ENCODE results near the gene ZSCAN25.

GRCh38 chr7:99666013-99666395 lies 49.3 kb downstream of the ZSCAN25 start:
- TF ChIP-seq POLR2AphosphoS5 (IDR thresholded peaks at IDR 0.05) (no peak), TAF1 (IDR thresholded peaks at IDR 0.05; ENCODE audit: low read depth) (no peak), EP300 (conservative IDR thresholded peaks at IDR 0.05; ENCODE audit: poor library complexity, severe bottlenecking) (no peak), REST (IDR thresholded peaks at IDR 0.05; ENCODE audit: borderline replicate concordance) (no peak), EZH2 (IDR thresholded peaks at IDR 0.05; ENCODE audit: borderline replicate concordance, insufficient read depth, low read length, poor library complexity, severe bottlenecking) (no peak), SMC3 (conservative IDR thresholded peaks at IDR 0.05; ENCODE audit: poor library complexity) (no peak)
- TF ChIP-seq, protein P1, sequence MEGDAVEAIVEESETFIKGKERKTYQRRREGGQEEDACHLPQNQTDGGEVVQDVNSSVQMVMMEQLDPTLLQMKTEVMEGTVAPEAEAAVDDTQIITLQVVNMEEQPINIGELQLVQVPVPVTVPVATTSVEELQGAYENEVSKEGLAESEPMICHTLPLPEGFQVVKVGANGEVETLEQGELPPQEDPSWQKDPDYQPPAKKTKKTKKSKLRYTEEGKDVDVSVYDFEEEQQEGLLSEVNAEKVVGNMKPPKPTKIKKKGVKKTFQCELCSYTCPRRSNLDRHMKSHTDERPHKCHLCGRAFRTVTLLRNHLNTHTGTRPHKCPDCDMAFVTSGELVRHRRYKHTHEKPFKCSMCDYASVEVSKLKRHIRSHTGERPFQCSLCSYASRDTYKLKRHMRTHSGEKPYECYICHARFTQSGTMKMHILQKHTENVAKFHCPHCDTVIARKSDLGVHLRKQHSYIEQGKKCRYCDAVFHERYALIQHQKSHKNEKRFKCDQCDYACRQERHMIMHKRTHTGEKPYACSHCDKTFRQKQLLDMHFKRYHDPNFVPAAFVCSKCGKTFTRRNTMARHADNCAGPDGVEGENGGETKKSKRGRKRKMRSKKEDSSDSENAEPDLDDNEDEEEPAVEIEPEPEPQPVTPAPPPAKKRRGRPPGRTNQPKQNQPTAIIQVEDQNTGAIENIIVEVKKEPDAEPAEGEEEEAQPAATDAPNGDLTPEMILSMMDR (IDR thresholded peaks at IDR 0.05; ENCODE audit: poor library complexity, severe bottlenecking): no peak

All from neural cell (in vitro differentiated cells).